ENCODE results near the gene RB1. TPM values are rescaled to one million over a fixed set of nuclear protein-coding genes. Genes with fewer than 3 reads are reported as not detected.

The RB1 gene
- total RNA-seq, 3 donors from 2014 or later (not counting 1 experiment from before 2014, with no cell fraction given) = 25.5 to 28.3 (median 26.9) TPM

DNA sequence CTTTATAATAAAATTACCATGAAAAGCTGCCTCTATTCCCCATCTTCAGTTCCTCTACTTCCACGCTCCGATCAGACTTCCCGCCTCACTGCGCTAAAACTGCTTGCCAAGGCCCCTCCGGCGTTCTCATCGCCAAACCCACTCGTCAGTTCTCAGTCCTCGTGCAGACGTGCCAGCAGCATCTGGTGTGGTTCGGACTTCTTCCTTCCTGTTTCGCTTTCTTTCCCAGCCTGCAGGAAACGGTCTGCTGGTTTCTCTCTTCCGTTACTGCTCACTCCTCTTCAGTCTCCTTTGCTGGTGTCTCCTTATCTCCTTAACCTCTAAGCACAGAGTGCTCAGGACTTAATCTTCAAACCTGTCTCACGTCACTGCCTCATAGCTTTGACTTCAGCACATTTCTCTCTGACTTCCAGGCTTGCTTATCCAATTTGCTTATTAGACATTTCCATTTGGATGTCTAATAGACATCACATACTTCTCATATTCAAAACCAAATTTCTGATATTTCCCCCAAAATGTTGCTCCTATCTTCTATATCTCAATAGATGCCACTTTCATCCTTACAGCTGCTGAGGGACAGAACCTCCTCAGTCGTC, 189.0 kb downstream of the RB1 start:
- Mint-ChIP-seq H3K27me3 (ENCODE audit: low read depth in 2 of 2) (no peaks in the 10 kb centered on the region), H3K4me3 (no peak overlapping the region), H3K9me3 (no peaks in the 10 kb centered on the region), H3K36me3 (no peaks in the 10 kb centered on the region), H3K27ac (no peak overlapping the region), H3K4me1 (peaks cover 49 to 51% of the 10 kb centered on the region in 2 donors)
- Histone ChIP-seq H3K4me3 (ENCODE audit: low read length) (peak overlapping the region; percentile 44), H3K27ac (ENCODE audit: low read length) (peak overlapping the region; percentile 90), H3K9me3 (ENCODE audit: control insufficient read depth, insufficient read depth, low read length) (no peaks in the 10 kb centered on the region), H3K27me3 (ENCODE audit: control insufficient read depth, insufficient read depth, low read length) (no peaks in the 10 kb centered on the region), H3K4me1 (ENCODE audit: control insufficient read depth, insufficient read depth, low read length) (peaks cover 59% of the 10 kb centered on the region), H3K36me3 (ENCODE audit: control insufficient read depth, insufficient read depth, low read length) (peaks cover 13% of the 10 kb centered on the region)
- ATAC-seq = peak; percentile 76 to 89 (median 82)
- intact Hi-C loops (cut with micrococcal nuclease) = loop anchor here (1.0 to 10.0 kb wide), 4 partner anchors 40 to 258 kb away; partner anchors contain the start of genes ITM2B and RCBTB2
- DNase-seq = peak; percentile 67 to 90
- TF ChIP-seq, protein P1, sequence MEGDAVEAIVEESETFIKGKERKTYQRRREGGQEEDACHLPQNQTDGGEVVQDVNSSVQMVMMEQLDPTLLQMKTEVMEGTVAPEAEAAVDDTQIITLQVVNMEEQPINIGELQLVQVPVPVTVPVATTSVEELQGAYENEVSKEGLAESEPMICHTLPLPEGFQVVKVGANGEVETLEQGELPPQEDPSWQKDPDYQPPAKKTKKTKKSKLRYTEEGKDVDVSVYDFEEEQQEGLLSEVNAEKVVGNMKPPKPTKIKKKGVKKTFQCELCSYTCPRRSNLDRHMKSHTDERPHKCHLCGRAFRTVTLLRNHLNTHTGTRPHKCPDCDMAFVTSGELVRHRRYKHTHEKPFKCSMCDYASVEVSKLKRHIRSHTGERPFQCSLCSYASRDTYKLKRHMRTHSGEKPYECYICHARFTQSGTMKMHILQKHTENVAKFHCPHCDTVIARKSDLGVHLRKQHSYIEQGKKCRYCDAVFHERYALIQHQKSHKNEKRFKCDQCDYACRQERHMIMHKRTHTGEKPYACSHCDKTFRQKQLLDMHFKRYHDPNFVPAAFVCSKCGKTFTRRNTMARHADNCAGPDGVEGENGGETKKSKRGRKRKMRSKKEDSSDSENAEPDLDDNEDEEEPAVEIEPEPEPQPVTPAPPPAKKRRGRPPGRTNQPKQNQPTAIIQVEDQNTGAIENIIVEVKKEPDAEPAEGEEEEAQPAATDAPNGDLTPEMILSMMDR (IDR thresholded peaks at IDR 0.05) = no peak
- under 1% methylated on average over 16 of the region's 16 CpGs for WGBS (ENCODE audit: insufficient coverage)

DNA sequence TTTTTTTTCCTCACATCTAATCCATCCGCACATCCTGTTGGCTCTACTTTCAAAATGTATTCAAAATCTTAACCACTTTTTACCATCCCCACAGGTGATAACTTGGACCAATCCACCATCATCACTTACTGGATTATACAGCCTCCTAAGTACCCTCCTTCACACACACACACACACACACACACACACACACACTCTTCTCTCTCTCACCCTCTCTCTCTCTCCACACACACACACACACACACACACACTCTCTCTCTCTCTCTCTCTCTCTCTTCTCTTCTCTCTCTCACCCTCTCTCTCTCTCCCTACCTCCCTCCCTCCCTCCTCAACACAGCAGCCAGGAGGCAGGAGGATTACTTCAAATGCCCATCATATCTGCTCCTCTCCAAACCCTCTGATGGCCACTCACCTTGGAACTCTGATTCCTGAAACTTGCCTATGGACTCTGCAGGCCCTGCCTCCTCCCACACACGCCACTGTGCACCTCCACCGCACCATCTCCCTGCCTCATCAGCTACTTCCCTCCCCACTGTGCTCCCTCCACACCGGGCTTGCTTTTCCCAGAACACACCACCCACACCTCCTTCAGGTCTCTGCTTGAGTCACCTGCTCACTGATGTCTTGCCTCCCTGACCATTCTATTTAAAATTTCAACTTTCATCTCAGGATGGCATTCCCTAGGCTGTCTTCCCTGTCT, 189.7 kb downstream of the RB1 start:
- peak overlapping the region; percentile 90 for H3K27ac ChIP-seq (ENCODE audit: low read length)
- 47% methylated on average over 4 of the region's 4 CpGs for WGBS (ENCODE audit: insufficient coverage)
- peaks cover 47% of the 10 kb centered on the region in 2 donors for H3K4me1 Mint-ChIP-seq
- no peaks in the 10 kb centered on the region for H3K9me3 Mint-ChIP-seq
- peaks cover 62% of the 10 kb centered on the region for H3K4me1 ChIP-seq (ENCODE audit: control insufficient read depth, insufficient read depth, low read length)
- no peaks in the 10 kb centered on the region for H3K27me3 ChIP-seq (ENCODE audit: control insufficient read depth, insufficient read depth, low read length)
- H3K4me3 ChIP-seq (ENCODE audit: low read length) = peak overlapping the region; percentile 44
- TF ChIP-seq, protein P1 (IDR thresholded peaks at IDR 0.05) = no peak
- DNase-seq = peak in 1 of 2 donors; percentile 67
- H3K36me3 Mint-ChIP-seq = no peaks in the 10 kb centered on the region
- no peak overlapping the region for H3K27ac Mint-ChIP-seq
- no peak overlapping the region for H3K4me3 Mint-ChIP-seq
- no peaks in the 10 kb centered on the region for H3K9me3 ChIP-seq (ENCODE audit: control insufficient read depth, insufficient read depth, low read length)
- no peaks in the 10 kb centered on the region for H3K27me3 Mint-ChIP-seq (ENCODE audit: low read depth in 2 of 2)
- peaks cover 10% of the 10 kb centered on the region for H3K36me3 ChIP-seq (ENCODE audit: control insufficient read depth, insufficient read depth, low read length)
- ATAC-seq = peak; percentile 5 to 22 (median 14)
- intact Hi-C loops (cut with micrococcal nuclease) = loop anchor here (2.0 to 10.0 kb wide), 3 partner anchors 40 to 258 kb away; partner anchors contain the start of genes ITM2B and RCBTB2

DNA sequence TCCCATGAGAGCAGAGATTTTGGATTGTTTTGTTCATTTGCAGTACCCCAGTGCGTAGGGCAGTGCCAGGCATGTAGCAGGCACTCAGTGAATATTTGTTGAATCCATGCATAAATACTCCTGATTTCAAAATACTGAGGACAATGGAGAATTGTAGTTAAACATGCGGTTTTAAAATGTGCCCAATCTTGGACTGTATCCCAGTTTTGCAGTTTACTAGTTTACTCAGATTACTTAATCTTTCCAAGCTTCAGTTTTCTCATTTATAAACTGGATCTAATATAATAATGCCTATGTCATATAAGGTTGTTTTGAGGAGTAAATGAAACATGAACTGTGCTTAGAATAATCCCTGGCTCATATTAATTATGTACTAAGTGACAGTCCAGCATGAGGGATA, 190.3 kb downstream of the RB1 start:
- peaks cover 5% of the 10 kb centered on the region for H3K36me3 ChIP-seq (ENCODE audit: control insufficient read depth, insufficient read depth, low read length)
- DNase-seq (no peak), ATAC-seq (no peak)
- no peaks in the 10 kb centered on the region for H3K9me3 ChIP-seq (ENCODE audit: control insufficient read depth, insufficient read depth, low read length)
- H3K4me3 Mint-ChIP-seq = no peak overlapping the region
- H3K27me3 ChIP-seq (ENCODE audit: control insufficient read depth, insufficient read depth, low read length) = no peaks in the 10 kb centered on the region
- intact Hi-C loops (cut with micrococcal nuclease) = loop anchor here (2.0 to 10.0 kb wide), 3 partner anchors 39 to 259 kb away; partner anchors contain the start of genes ITM2B and RCBTB2
- H3K27ac Mint-ChIP-seq = no peak overlapping the region
- WGBS (ENCODE audit: insufficient coverage) = 100% methylated on average over 2 of the region's 2 CpGs
- no peak overlapping the region for H3K27ac ChIP-seq (ENCODE audit: low read length)
- no peaks in the 10 kb centered on the region for H3K9me3 Mint-ChIP-seq
- no peaks in the 10 kb centered on the region for H3K27me3 Mint-ChIP-seq (ENCODE audit: low read depth in 2 of 2)
- H3K4me1 ChIP-seq (ENCODE audit: control insufficient read depth, insufficient read depth, low read length) = peaks cover 61% of the 10 kb centered on the region
- TF ChIP-seq, protein P1 (IDR thresholded peaks at IDR 0.05) = no peak
- peaks cover 45% of the 10 kb centered on the region in 2 donors for H3K4me1 Mint-ChIP-seq
- no peaks in the 10 kb centered on the region for H3K36me3 Mint-ChIP-seq
- no peak overlapping the region for H3K4me3 ChIP-seq (ENCODE audit: low read length)

Data from natural killer cell (primary cell).